Activated T-cell treated with anti-CD3 and anti-CD28 coated beads, Interleukin-2, amount 50 U/mL, for 72 hours (primary cell): ENCODE results near the gene ZNF507. TPM values are rescaled to one million over a fixed set of nuclear protein-coding genes. Genes with fewer than 3 reads are reported as not detected.

ENCODE experiments used
- ATAC-seq, 2 donors: fragments of 150-1000 bp; cut with Tn5 transposase; replicated peaks in 1 of 2; 2 replicates each; pipeline ENCODE4 v1.10.0; 2021; ENCODE audit warnings: moderate library complexity in 2 of 2, mild to moderate bottlenecking in 1 of 2
- DNase-seq, 2 donors: peaks; one replicate each; pipeline ENCODE4 v3.0.0; 2021 to 2022; ENCODE audit warnings: mixed read lengths in 1 of 2
- H3K27ac Mint-ChIP-seq: one replicate; pipeline ENCODE4 v1.8.0; 2022; ENCODE audit warnings: mild to moderate bottlenecking, moderate library complexity, mixed read lengths
- H3K27me3 Mint-ChIP-seq: one replicate; pipeline ENCODE4 v1.8.0; 2022; ENCODE audit warnings: low read depth, mixed read lengths
- H3K36me3 Mint-ChIP-seq, 2 donors: one replicate each; pipeline ENCODE4 v1.8.0; 2022; ENCODE audit warnings: mixed read lengths in 2 of 2, mild to moderate bottlenecking in 1 of 2; ENCODE audit not compliant: insufficient read depth in 2 of 2
- H3K4me1 Mint-ChIP-seq: one replicate; pipeline ENCODE4 v1.8.0; 2022; ENCODE audit warnings: low read depth, mixed read lengths
- H3K4me3 Mint-ChIP-seq, 2 donors: one replicate each; pipeline ENCODE4 v1.8.0; 2022; ENCODE audit warnings: mild to moderate bottlenecking in 2 of 2, mixed read lengths in 2 of 2, moderate library complexity in 2 of 2
- H3K9me3 Mint-ChIP-seq, 2 donors: one replicate each; pipeline ENCODE4 v1.8.0; 2022; ENCODE audit warnings: mixed read lengths in 2 of 2
- total RNA-seq, 2 donors: library from RNA; stranded (reverse); gene quantifications; one replicate each; pipeline ENCODE4 v1.2.3, GENCODE V29; 2022

Gene ZNF507
- total RNA-seq, 2 donors from 2014 or later = 22.3 to 26.2 TPM

GRCh38 chr19:32392901-32393300 is 47.5 kb downstream of the ZNF507 start:
- H3K4me1 Mint-ChIP-seq = peaks cover 11% of the 10 kb centered on the region
- no peak overlapping the region for H3K27ac Mint-ChIP-seq
- H3K36me3 Mint-ChIP-seq = peaks cover 0 to 4% of the 10 kb centered on the region in 2 donors
- ATAC-seq = no peak
- H3K27me3 Mint-ChIP-seq = no peaks in the 10 kb centered on the region
- H3K4me3 Mint-ChIP-seq = no peak overlapping the region
- DNase-seq = no peak
- H3K9me3 Mint-ChIP-seq = no peaks in the 10 kb centered on the region

GRCh38 chr19:32396046-32396652 is 50.7 kb downstream of the ZNF507 start:
- Mint-ChIP-seq H3K36me3 (peaks cover 0 to 4% of the 10 kb centered on the region in 2 donors), H3K4me1 (peaks cover 11% of the 10 kb centered on the region), H3K27me3 (no peaks in the 10 kb centered on the region), H3K9me3 (no peaks in the 10 kb centered on the region), H3K4me3 (no peak overlapping the region), H3K27ac (no peak overlapping the region)
- peak in 1 of 2 donors; percentile 26 for DNase-seq
- ATAC-seq = peak; percentile 74 to 85

- H3K9me3 Mint-ChIP-seq = no peaks in the 10 kb centered on the region
- DNase-seq (no peak), ATAC-seq (no peak)
- no peak overlapping the region for H3K27ac Mint-ChIP-seq
- H3K36me3 Mint-ChIP-seq = peaks cover 1 to 4% of the 10 kb centered on the region in 2 donors
- no peak overlapping the region for H3K4me3 Mint-ChIP-seq
- H3K4me1 Mint-ChIP-seq = peaks cover 11% of the 10 kb centered on the region
- no peaks in the 10 kb centered on the region for H3K27me3 Mint-ChIP-seq
Observed at GRCh38 chr19:32397671-32398101, 52.3 kb downstream of the ZNF507 start.

GRCh38 chr19:32401992-32402391 is 56.6 kb downstream of the ZNF507 start:
- Mint-ChIP-seq H3K27me3 (no peaks in the 10 kb centered on the region), H3K27ac (no peak overlapping the region), H3K9me3 (no peaks in the 10 kb centered on the region), H3K36me3 (peaks cover 0 to 1% of the 10 kb centered on the region in 2 donors), H3K4me3 (no peak overlapping the region), H3K4me1 (peaks cover 18% of the 10 kb centered on the region)
- DNase-seq (no peak), ATAC-seq (no peak)

- Mint-ChIP-seq H3K9me3 (no peaks in the 10 kb centered on the region), H3K4me3 (peak overlapping the region; percentile 86 to 87), H3K27me3 (no peaks in the 10 kb centered on the region), H3K36me3 (peaks cover 0 to 1% of the 10 kb centered on the region in 2 donors), H3K27ac (peak overlapping the region; percentile 85), H3K4me1 (peaks cover 27% of the 10 kb centered on the region)
- ATAC-seq (no peak), DNase-seq (no peak)
Observed at GRCh38 chr19:32403291-32403995, 58.0 kb downstream of the ZNF507 start.

GRCh38 chr19:32404213-32404932 is 59.0 kb downstream of the ZNF507 start:
- H3K4me1 Mint-ChIP-seq = peaks cover 27% of the 10 kb centered on the region
- no peak for ATAC-seq
- no peaks in the 10 kb centered on the region for H3K27me3 Mint-ChIP-seq
- peak overlapping the region; percentile 86 to 87 for H3K4me3 Mint-ChIP-seq
- no peak for DNase-seq
- peak overlapping the region; percentile 85 for H3K27ac Mint-ChIP-seq
- H3K9me3 Mint-ChIP-seq = no peaks in the 10 kb centered on the region
- H3K36me3 Mint-ChIP-seq = peaks cover 0 to 1% of the 10 kb centered on the region in 2 donors

GRCh38 chr19:32404933-32405430 is 59.6 kb downstream of the ZNF507 start:
- DNase-seq (peak; percentile 14 to 36), ATAC-seq (peak; percentile 0 to 4)
- H3K36me3 Mint-ChIP-seq = peaks cover 0 to 1% of the 10 kb centered on the region in 2 donors
- no peaks in the 10 kb centered on the region for H3K9me3 Mint-ChIP-seq
- peaks cover 27% of the 10 kb centered on the region for H3K4me1 Mint-ChIP-seq
- no peaks in the 10 kb centered on the region for H3K27me3 Mint-ChIP-seq
- H3K4me3 Mint-ChIP-seq = peak overlapping the region; percentile 86 to 87
- peak overlapping the region; percentile 76 for H3K27ac Mint-ChIP-seq

GRCh38 chr19:32405431-32406160 is 60.2 kb downstream of the ZNF507 start, which contains the start of gene DPY19L3:
Gene DPY19L3, plus strand, starts transcription at chr19:32405770. Its CDS starts 2,484 bp downstream, at chr19:32408254.
- peak within 1 kb of the TSS; percentile 88 to 92 for H3K4me3 Mint-ChIP-seq
- peak within 1 kb of the TSS; percentile 88 for H3K27ac Mint-ChIP-seq
- H3K27me3 Mint-ChIP-seq = no peaks in the 10 kb centered on the region
- H3K36me3 Mint-ChIP-seq = peaks cover 0 to 1% of the 10 kb centered on the region in 2 donors
- peaks cover 27% of the 10 kb centered on the region for H3K4me1 Mint-ChIP-seq
- H3K9me3 Mint-ChIP-seq = no peaks in the 10 kb centered on the region
- peak; percentile 97 for ATAC-seq
- DNase-seq = peak; percentile 94 to 95

GRCh38 chr19:32406161-32407003 is 61.0 kb downstream of the ZNF507 start:
- Mint-ChIP-seq H3K4me3 (peak overlapping the region; percentile 88 to 92), H3K27me3 (no peaks in the 10 kb centered on the region), H3K36me3 (peaks cover 0 to 1% of the 10 kb centered on the region in 2 donors), H3K4me1 (peaks cover 27% of the 10 kb centered on the region), H3K9me3 (no peaks in the 10 kb centered on the region), H3K27ac (peak overlapping the region; percentile 86)
- DNase-seq (no peak), ATAC-seq (no peak)

GRCh38 chr19:32407004-32407992 is 61.9 kb downstream of the ZNF507 start:
- Mint-ChIP-seq H3K4me3 (peak overlapping the region; percentile 88 to 92), H3K9me3 (no peaks in the 10 kb centered on the region), H3K27me3 (no peaks in the 10 kb centered on the region), H3K36me3 (peaks cover 0 to under 1% of the 10 kb centered on the region in 2 donors), H3K4me1 (peaks cover 27% of the 10 kb centered on the region), H3K27ac (peak overlapping the region; percentile 86)
- no peak for ATAC-seq
- DNase-seq = no peak

GRCh38 chr19:32415246-32415645 is 69.8 kb downstream of the ZNF507 start:
- Mint-ChIP-seq H3K9me3 (no peaks in the 10 kb centered on the region), H3K27ac (no peak overlapping the region), H3K27me3 (no peaks in the 10 kb centered on the region), H3K36me3 (peaks cover 3 to 6% of the 10 kb centered on the region in 2 donors), H3K4me3 (no peak overlapping the region), H3K4me1 (peaks cover 6% of the 10 kb centered on the region)
- ATAC-seq (no peak), DNase-seq (no peak)
